ENCODE results near the gene ACSBG1. TPM values are rescaled to one million over a fixed set of nuclear protein-coding genes. Genes with fewer than 3 reads are reported as not detected.

ACSBG1 gene
- total RNA-seq, 4 donors from 2014 or later, result 75.9 to 131 (median 92.8) TPM

DNA sequence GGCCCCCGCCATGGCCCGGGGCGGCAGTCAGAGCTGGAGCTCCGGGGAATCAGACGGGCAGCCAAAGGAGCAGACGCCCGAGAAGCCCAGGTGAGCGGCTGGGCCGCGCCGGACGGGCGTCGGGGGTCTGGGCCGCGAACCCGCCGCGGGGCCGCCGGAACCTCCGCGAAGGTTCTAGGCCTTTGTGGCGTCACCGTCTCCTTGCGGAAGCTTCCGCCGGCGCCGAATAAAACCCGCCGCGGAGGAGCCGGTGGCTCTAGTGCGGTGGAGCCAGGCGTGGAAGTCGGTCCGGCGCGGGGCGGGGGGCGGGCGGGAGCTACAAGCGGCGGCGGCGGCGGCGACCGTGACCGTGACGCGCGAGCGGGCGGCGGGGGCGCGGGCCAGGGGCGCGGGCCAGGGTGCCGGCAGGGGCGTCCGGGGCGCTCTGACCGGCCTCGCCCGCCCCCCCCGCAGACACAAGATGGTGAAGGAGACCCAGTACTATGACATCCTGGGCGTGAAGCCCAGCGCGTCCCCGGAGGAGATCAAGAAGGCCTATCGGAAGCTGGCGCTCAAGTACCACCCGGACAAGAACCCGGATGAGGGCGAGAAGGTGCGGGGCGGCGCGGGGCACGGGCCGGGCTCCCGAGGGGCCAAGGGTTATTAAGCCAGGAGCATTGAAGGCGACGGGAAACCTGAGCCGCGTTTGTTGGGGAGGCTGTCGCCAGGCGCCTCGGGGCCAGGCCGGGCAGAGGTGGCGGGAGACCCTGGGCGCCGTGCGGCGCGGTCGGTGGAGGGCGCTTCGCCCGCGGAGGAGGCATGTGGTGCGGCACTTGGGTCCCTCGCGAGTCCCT is 30.2 kb upstream of the ACSBG1 start, which contains the start of gene DNAJA4:
Gene DNAJA4 (plus strand): TSS at position 259 of the 833 bp plus-strand sequence. CDS start 202 bp downstream, at position 461.
- intact Hi-C loops (cut with DNase I; ENCODE audit: low total_unique reads), result no loop called here
- peak within 1 kb of the TSS; percentile 58 for H3K4me3 ChIP-seq (ENCODE audit: low read depth, poor library complexity, severe bottlenecking)
- TF ChIP-seq POLR2A (IDR thresholded peaks at IDR 0.05), result no peak
- TF ChIP-seq, protein P1, sequence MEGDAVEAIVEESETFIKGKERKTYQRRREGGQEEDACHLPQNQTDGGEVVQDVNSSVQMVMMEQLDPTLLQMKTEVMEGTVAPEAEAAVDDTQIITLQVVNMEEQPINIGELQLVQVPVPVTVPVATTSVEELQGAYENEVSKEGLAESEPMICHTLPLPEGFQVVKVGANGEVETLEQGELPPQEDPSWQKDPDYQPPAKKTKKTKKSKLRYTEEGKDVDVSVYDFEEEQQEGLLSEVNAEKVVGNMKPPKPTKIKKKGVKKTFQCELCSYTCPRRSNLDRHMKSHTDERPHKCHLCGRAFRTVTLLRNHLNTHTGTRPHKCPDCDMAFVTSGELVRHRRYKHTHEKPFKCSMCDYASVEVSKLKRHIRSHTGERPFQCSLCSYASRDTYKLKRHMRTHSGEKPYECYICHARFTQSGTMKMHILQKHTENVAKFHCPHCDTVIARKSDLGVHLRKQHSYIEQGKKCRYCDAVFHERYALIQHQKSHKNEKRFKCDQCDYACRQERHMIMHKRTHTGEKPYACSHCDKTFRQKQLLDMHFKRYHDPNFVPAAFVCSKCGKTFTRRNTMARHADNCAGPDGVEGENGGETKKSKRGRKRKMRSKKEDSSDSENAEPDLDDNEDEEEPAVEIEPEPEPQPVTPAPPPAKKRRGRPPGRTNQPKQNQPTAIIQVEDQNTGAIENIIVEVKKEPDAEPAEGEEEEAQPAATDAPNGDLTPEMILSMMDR (IDR thresholded peaks at IDR 0.05), result no peak
- DNase-seq (ENCODE audit: low spot score in 2 of 2), result peak; percentile 43 to 90
- WGBS, 2 donors, result 1% methylated on average over 71 to 74 of the region's 107 CpGs

DNA sequence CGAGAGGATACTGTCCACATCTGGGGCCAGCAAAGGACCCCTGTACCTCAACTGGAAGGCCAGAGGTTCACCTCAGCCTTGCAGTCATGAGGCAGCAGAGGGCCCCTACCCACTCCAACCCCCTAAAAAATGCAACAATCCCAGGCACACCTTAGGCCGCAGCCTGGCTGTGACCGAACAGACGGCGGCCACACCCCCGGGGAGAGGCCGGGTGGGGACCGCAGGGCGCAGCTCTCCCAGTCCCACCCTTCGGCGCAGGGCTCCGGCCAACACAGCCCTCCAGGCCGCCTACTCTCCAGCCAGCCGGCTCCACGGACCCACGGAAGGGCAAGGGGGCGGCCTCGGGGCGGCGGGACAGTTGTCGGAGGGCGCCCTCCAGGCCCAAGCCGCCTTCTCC is 29.5 kb upstream of the ACSBG1 start:
- no peak for DNase-seq (ENCODE audit: low spot score in 2 of 2)

DNA sequence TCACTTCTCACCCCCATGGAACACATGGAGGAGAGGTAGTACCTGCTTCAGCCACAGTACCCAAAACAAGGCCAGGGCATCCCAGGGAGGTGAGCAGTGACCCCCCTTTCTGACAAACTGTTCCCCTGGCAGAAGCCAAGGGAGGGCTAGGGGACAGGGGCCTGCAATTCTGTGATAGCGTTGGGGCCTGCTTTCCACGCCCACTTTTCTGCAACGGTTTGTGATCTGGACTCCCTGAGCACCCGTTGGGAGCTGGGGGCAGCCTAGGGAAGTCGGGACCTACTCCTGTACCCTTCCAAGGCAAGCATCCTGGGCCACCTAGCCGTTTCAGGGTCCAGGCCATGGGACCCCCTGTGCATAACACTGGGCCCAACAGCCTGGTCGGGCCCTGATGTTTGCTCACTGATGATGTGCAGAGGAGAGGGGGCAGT is 29.0 kb upstream of the ACSBG1 start:
- H3K4me3 ChIP-seq (ENCODE audit: low read depth, poor library complexity, severe bottlenecking), result no peak overlapping the region
- no peak for DNase-seq (ENCODE audit: low spot score in 2 of 2)
- 91 to 93% methylated on average over 6 to 7 of the region's 7 CpGs for WGBS, 2 donors
- intact Hi-C loops (cut with DNase I; ENCODE audit: low total_unique reads), result no loop called here
- no peak for TF ChIP-seq POLR2A (IDR thresholded peaks at IDR 0.05)
- TF ChIP-seq, protein P1 (IDR thresholded peaks at IDR 0.05), result no peak

More for the DNA sequence above, 29.5 kb upstream of the ACSBG1 start:
- 37 to 72% methylated on average over 15 to 23 of the region's 23 CpGs for WGBS, 2 donors
- TF ChIP-seq, protein P1 (IDR thresholded peaks at IDR 0.05), result no peak
- TF ChIP-seq POLR2A (IDR thresholded peaks at IDR 0.05), result no peak
- no peak overlapping the region for H3K4me3 ChIP-seq (ENCODE audit: low read depth, poor library complexity, severe bottlenecking)
- intact Hi-C loops (cut with DNase I; ENCODE audit: low total_unique reads), result no loop called here

DNA sequence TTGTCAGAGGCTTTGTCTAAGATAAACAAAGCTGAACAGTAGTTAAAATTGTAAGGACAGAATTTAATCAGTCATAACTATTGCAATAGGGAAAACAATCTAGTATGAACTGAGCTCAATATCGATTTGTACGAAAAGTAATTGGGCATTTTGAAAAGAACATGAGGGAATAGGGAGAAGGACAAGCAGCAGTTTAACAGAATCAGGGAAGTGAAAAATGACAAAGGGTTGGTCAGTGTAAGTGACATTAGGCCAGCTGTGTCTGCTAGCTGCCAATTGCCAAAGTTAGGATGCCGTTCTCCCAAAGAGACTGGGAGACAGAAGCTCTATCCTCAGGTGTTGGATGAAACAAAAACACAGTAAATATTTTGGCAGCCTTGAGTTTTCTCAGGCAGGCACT is 26.7 kb upstream of the ACSBG1 start:
- no peak for DNase-seq (ENCODE audit: low spot score in 2 of 2)
- TF ChIP-seq, protein P1 (IDR thresholded peaks at IDR 0.05), result no peak
- no peak for TF ChIP-seq POLR2A (IDR thresholded peaks at IDR 0.05)
- intact Hi-C loops (cut with DNase I; ENCODE audit: low total_unique reads), result no loop called here
- WGBS, 2 donors, result 87 to 90% methylated on average over 3 of the region's 3 CpGs
- H3K4me3 ChIP-seq (ENCODE audit: low read depth, poor library complexity, severe bottlenecking), result no peak overlapping the region

DNA sequence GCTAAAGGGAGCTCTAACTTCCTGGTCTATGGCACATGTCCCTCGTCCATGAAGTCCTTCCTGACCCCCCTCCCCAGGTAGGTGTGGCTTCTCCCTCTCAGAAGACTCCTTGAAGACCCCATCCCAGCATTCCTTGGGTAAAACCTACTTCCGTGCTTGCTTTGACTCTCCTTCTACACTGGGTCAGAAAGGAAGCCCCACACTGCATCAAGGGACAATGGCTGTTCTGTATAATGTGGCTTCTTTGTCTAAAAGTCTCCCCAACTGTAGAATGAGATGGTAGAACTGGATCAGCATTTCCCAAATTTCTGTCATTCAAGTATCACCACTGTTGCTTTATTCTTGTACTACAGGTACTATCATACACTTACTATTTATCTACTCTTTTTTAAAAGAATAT is 26.1 kb upstream of the ACSBG1 start:
- 75 to 80% methylated on average over 2 of the region's 2 CpGs for WGBS, 2 donors
- no peak for DNase-seq (ENCODE audit: low spot score in 2 of 2)
- no peak for TF ChIP-seq POLR2A (IDR thresholded peaks at IDR 0.05)
- TF ChIP-seq, protein P1 (IDR thresholded peaks at IDR 0.05), result no peak
- intact Hi-C loops (cut with DNase I; ENCODE audit: low total_unique reads), result no loop called here
- no peak overlapping the region for H3K4me3 ChIP-seq (ENCODE audit: low read depth, poor library complexity, severe bottlenecking)
